Activated CD8-positive, alpha-beta memory T cell treated with anti-CD3 and anti-CD28 coated beads for 24 hours (primary cell): ENCODE measurements around the gene EI24.
A peak's percentile ranks its signal among the peaks of the same experiment; 100 is the strongest.

ENCODE experiments used
- DNase-seq: peaks from one replicate; pipeline ENCODE4 v3.0.0-alpha.2; 2020

Gene EI24

GRCh38 chr11:125583496-125583895 is 14.2 kb downstream of the EI24 start:
- DNase-seq, result no peak

GRCh38 chr11:125585487-125585886 is 16.2 kb downstream of the EI24 start:
- no peak for DNase-seq

GRCh38 chr11:125586623-125587022 is 17.3 kb downstream of the EI24 start:
- DNase-seq, result no peak

- no peak for DNase-seq
Observed at GRCh38 chr11:125587480-125587879, 18.2 kb downstream of the EI24 start.

- no peak for DNase-seq
Observed at GRCh38 chr11:125588505-125588904, 19.2 kb downstream of the EI24 start.

- DNase-seq, result peak; percentile 82
Observed at GRCh38 chr11:125591649-125592304, 22.5 kb downstream of the EI24 start.

- peak; percentile 99 for DNase-seq
Observed at GRCh38 chr11:125592305-125593113, 23.2 kb downstream of the EI24 start, which contains the start of gene STT3A. TSS of gene STT3A (plus strand) at chr11:125592852. CDS start at chr11:125595916, 3,064 bp downstream.

- no peak for DNase-seq
Observed at GRCh38 chr11:125593114-125593820, 24.0 kb downstream of the EI24 start.

GRCh38 chr11:125594958-125595357 is 25.7 kb downstream of the EI24 start:
- DNase-seq, result no peak

GRCh38 chr11:125600663-125601062 is 31.4 kb downstream of the EI24 start:
- no peak for DNase-seq

GRCh38 chr11:125603207-125603606 is 33.9 kb downstream of the EI24 start:
- DNase-seq, result no peak

GRCh38 chr11:125605417-125605816 is 36.1 kb downstream of the EI24 start:
- DNase-seq, result no peak

GRCh38 chr11:125609545-125609944 is 40.3 kb downstream of the EI24 start:
- DNase-seq, result no peak

GRCh38 chr11:125618383-125618782 is 49.1 kb downstream of the EI24 start:
- no peak for DNase-seq

- DNase-seq, result no peak
Observed at GRCh38 chr11:125621995-125622394, 52.7 kb downstream of the EI24 start.

- no peak for DNase-seq
Observed at GRCh38 chr11:125623064-125623463, 53.8 kb downstream of the EI24 start.

GRCh38 chr11:125624756-125625213 is 55.5 kb downstream of the EI24 start, which contains the start of gene CHEK1:
TSS of gene CHEK1 (plus strand) at chr11:125625163. CDS start at chr11:125626769, 1,606 bp downstream.
- peak; percentile 58 for DNase-seq

GRCh38 chr11:125625225-125625629 is 56.0 kb downstream of the EI24 start:
- DNase-seq, result no peak

- peak; percentile 96 for DNase-seq
Observed at GRCh38 chr11:125625630-125626287, 56.5 kb downstream of the EI24 start.

GRCh38 chr11:125626288-125626950 is 57.1 kb downstream of the EI24 start:
- DNase-seq, result no peak

- no peak for DNase-seq
Observed at GRCh38 chr11:125627236-125627910, 58.1 kb downstream of the EI24 start.
